Neuronal stem cell (in vitro differentiated cells): Measurements from ENCODE around the gene MLLT10. TPM values are rescaled to one million over a fixed set of nuclear protein-coding genes. Genes with fewer than 3 reads are reported as not detected.

Experiments used
- small RNA-seq: library from polyadenylated mRNA; stranded (forward); fragments of <200 nt; extraction: miRNeasy Mini kit (QIAGEN cat#:217004); gene quantifications from one replicate; pipeline ENCODE3, GENCODE V24; 2013; ENCODE audit not compliant: insufficient read depth

Gene MLLT10

Small RNA genes lying within 50 kb of the gene (small RNA-seq; reads per million reads assigned to genes)
- gene MIR1915 (15.4 reads per million, percentile 73 among the genes with 10 or more reads in this experiment), gene RN7SKP219 (not detected), gene RNU6-1141P (not detected), gene RNU6-306P (not detected)
